HCT116 (cell line): Measurements from ENCODE around the gene ELP5. TPM values are rescaled to one million over a fixed set of nuclear protein-coding genes. Genes with fewer than 3 reads are reported as not detected.

Source experiments
- ATAC-seq: fragments of 200-7000 bp; cut with Tn5 transposase; 2 replicates; pipeline ENCODE4 v1.9.1; 2020; ENCODE audit warnings: mild to moderate bottlenecking, moderate library complexity
- BruUV-seq: library from RNA; stranded (reverse); fragments of 400-500 nt; replicated peaks from 2 replicates; lab custom pipeline; 2021; lab: Mats Ljungman, UMichigan
- CTCF ChIA-PET: fragments of 300-600 bp; sonication (Branson Sonifier 250); formaldehyde crosslinking; loops from one replicate; lab custom pipeline; 2021; ENCODE audit warnings: antibody characterized with exemption; lab: Charles Lee
- POLR2A ChIA-PET: fragments of 300-600, 350-600 bp; sonication (Branson Sonifier 250); formaldehyde crosslinking; loops from one replicate; lab custom pipeline; 2021; ENCODE audit warnings: antibody characterized with exemption; lab: Charles Lee
- RAD21 ChIA-PET, 2 experiments: fragments of 300-600 bp; sonication (Branson Sonifier 250); formaldehyde crosslinking; loops; one replicate each; lab custom pipeline; 2023; ENCODE audit warnings: low total read pairs in 2 of 2; ENCODE audit not compliant: uncharacterized antibody in 2 of 2, unreplicated experiment in 2 of 2, low non-redundant PET in 1 of 2; lab: Charles Lee
- DNase-seq: peaks from one replicate; pipeline ENCODE4 v3.0.0-alpha.2; 2010; ENCODE audit warnings: low read depth, low spot score
- H2AFZ ChIP-seq: fragments of 200-600 bp; shearing (Covaris generic), sonication (generic); 2 replicates; pipeline ENCODE4 v1.6.1; 2017; ENCODE audit warnings: low read depth, mixed run types, mixed read lengths, antibody characterized with exemption, low read length; ENCODE audit not compliant: poor library complexity, severe bottlenecking
- H3K27ac ChIP-seq: 2 replicates; pipeline ENCODE4 v1.5.1; 2012; ENCODE audit warnings: low read depth, low read length
- H3K27me3 ChIP-seq: fragments of 200-600 bp; sonication (generic); 2 replicates; pipeline ENCODE4 v1.6.1; 2016; ENCODE audit warnings: mixed run types, low read length, mixed read lengths; ENCODE audit not compliant: insufficient read depth
- H3K36me3 ChIP-seq, 2 experiments: fragments of 200-500 bp in 1 of 2; fragments of 200-600 bp in 1 of 2; sonication (Bioruptor generic) in 1 of 2; sonication (generic) in 1 of 2; 2 replicates each; pipeline versions ENCODE4 v1.5.1 to v1.6.1; 2014 to 2016; ENCODE audit warnings: low read length in 2 of 2, inconsistent platforms in 1 of 2, mixed read lengths in 1 of 2, mixed run types in 1 of 2; ENCODE audit not compliant: insufficient read depth in 2 of 2, control insufficient read depth in 1 of 2
- H3K4me1 ChIP-seq, 2 experiments: fragments of 200-600 bp in 1 of 2; sonication (generic) in 1 of 2; 2 replicates each; pipeline versions ENCODE4 v1.5.1 to v1.6.1; 2012 to 2017; ENCODE audit warnings: low read length in 2 of 2, inconsistent platforms in 1 of 2, mild to moderate bottlenecking in 1 of 2, mixed read lengths in 1 of 2, mixed run types in 1 of 2, moderate library complexity in 1 of 2; ENCODE audit not compliant: insufficient read depth in 2 of 2, control insufficient read depth in 1 of 2
- H3K4me2 ChIP-seq: fragments of 200-600 bp; sonication (generic); 2 replicates; pipeline ENCODE4 v1.6.1; 2017; ENCODE audit warnings: mixed run types, low read length, mixed read lengths
- H3K4me3 ChIP-seq, 2 experiments: fragments of 200-600 bp in 1 of 2; sonication (generic) in 1 of 2; replicated peaks in 1 of 2; 2 replicates each; pipeline ENCODE4 v1.5.1; 2011 to 2016; ENCODE audit warnings: low read length in 2 of 2, control low read depth in 1 of 2, low read depth in 1 of 2, mild to moderate bottlenecking in 1 of 2, mixed read lengths in 1 of 2, mixed run types in 1 of 2
- H3K79me2 ChIP-seq: fragments of 200-600 bp; sonication (generic); 2 replicates; pipeline ENCODE4 v1.6.1; 2017; ENCODE audit warnings: mild to moderate bottlenecking, mixed run types, low read length, moderate library complexity, mixed read lengths; ENCODE audit not compliant: insufficient read depth
- H3K9ac ChIP-seq: fragments of 200-600 bp; sonication (generic); 2 replicates; pipeline ENCODE4 v1.6.1; 2016; ENCODE audit warnings: low read length, mixed read lengths
- H3K9me2 ChIP-seq: fragments of 200-600 bp; sonication (generic), shearing (Covaris generic); 2 replicates; pipeline ENCODE4 v1.6.1; 2017; ENCODE audit warnings: mixed run types, mild to moderate bottlenecking, moderate library complexity; ENCODE audit not compliant: insufficient read depth
- H3K9me3 ChIP-seq, 2 experiments: fragments of 200-500 bp in 1 of 2; fragments of 200-600 bp in 1 of 2; sonication (Bioruptor generic) in 1 of 2; sonication (generic) in 1 of 2; 2 replicates each; pipeline ENCODE4 v1.6.1; 2014 to 2017; ENCODE audit warnings: low read length in 2 of 2, mixed read lengths in 2 of 2, inconsistent platforms in 1 of 2, low read depth in 1 of 2, mild to moderate bottlenecking in 1 of 2, mixed run types in 1 of 2, moderate library complexity in 1 of 2; ENCODE audit not compliant: control insufficient read depth in 1 of 2, insufficient read depth in 1 of 2
- H4K20me1 ChIP-seq: fragments of 200-600 bp; sonication (generic), shearing (Covaris generic); 2 replicates; pipeline ENCODE4 v1.6.1; 2017; ENCODE audit warnings: mixed run types, mild to moderate bottlenecking, moderate library complexity; ENCODE audit not compliant: insufficient read depth
- CBX3 ChIP-seq: IDR thresholded peaks from 2 replicates; pipeline ENCODE4 v1.6.1; 2012; ENCODE audit warnings: low read depth
- CEBPB ChIP-seq: IDR thresholded peaks from 2 replicates; pipeline ENCODE4 v1.6.1; 2012; ENCODE audit warnings: low read depth
- CTCF ChIP-seq, 3 experiments: fragments of 200-600 bp in 1 of 3; sonication (generic) in 1 of 3; IDR thresholded peaks in 2 of 3; conservative IDR thresholded peaks in 1 of 3; 2 replicates each; pipeline ENCODE4 v1.5.1; 2012 to 2017; ENCODE audit warnings: low read depth in 2 of 3, low read length in 2 of 3, antibody characterized with exemption in 1 of 3, borderline replicate concordance in 1 of 3, control low read depth in 1 of 3, mild to moderate bottlenecking in 1 of 3, mixed read lengths in 1 of 3, mixed run types in 1 of 3, moderate library complexity in 1 of 3; ENCODE audit not compliant: insufficient read depth in 1 of 3
- EGR1 ChIP-seq: IDR thresholded peaks from 2 replicates; pipeline ENCODE4 v1.6.1; 2012; ENCODE audit warnings: low read depth
- ELF1 ChIP-seq: IDR thresholded peaks from 2 replicates; pipeline ENCODE4 v1.6.1; 2012; ENCODE audit warnings: low read depth, borderline replicate concordance
- EZH2 ChIP-seq: fragments of 200-600 bp; sonication (generic); IDR thresholded peaks from 2 replicates; pipeline ENCODE4 v1.6.1; 2017; ENCODE audit warnings: antibody characterized with exemption, mixed run types
- EZH2phosphoT487 ChIP-seq: fragments of 200-600 bp; IDR thresholded peaks from 2 replicates; pipeline ENCODE4 v1.6.1; 2018; ENCODE audit warnings: antibody characterized with exemption, borderline replicate concordance
- FOSL1 ChIP-seq: IDR thresholded peaks from 2 replicates; pipeline ENCODE4 v1.6.1; 2012; ENCODE audit warnings: low read depth
- JUND ChIP-seq: IDR thresholded peaks from 2 replicates; pipeline ENCODE4 v1.6.1; 2012
- POLR2A ChIP-seq: IDR thresholded peaks from 2 replicates; pipeline ENCODE4 v1.7.0; 2011; ENCODE audit warnings: borderline replicate concordance; ENCODE audit not compliant: insufficient read depth, insufficient read length; ENCODE audit errors: extremely low read depth
- POLR2AphosphoS5 ChIP-seq: IDR thresholded peaks from 2 replicates; pipeline ENCODE4 v1.6.1; 2011; ENCODE audit warnings: mild to moderate bottlenecking, low read depth, low read length, moderate library complexity
- RAD21 ChIP-seq: IDR thresholded peaks from 2 replicates; pipeline ENCODE4 v1.6.1; 2012; ENCODE audit warnings: low read depth, mild to moderate bottlenecking
- REST ChIP-seq: IDR thresholded peaks from 2 replicates; pipeline ENCODE4 v1.6.1; 2012; ENCODE audit warnings: low read depth
- SIN3A ChIP-seq: IDR thresholded peaks from 2 replicates; pipeline ENCODE4 v1.6.1; 2012; ENCODE audit warnings: low read depth
- SRF ChIP-seq: IDR thresholded peaks from 2 replicates; pipeline ENCODE4 v1.6.1; 2012; ENCODE audit warnings: low read depth
- TCF7L2 ChIP-seq: IDR thresholded peaks from 2 replicates; pipeline ENCODE4 v1.7.0; 2011; ENCODE audit warnings: borderline replicate concordance, inconsistent platforms; ENCODE audit not compliant: insufficient read depth, insufficient read length; ENCODE audit errors: extremely low read depth
- YY1 ChIP-seq: IDR thresholded peaks from 2 replicates; pipeline ENCODE4 v1.6.1; 2011; ENCODE audit warnings: low read length, low read depth, moderate library complexity, mild to moderate bottlenecking; ENCODE audit not compliant: insufficient replicate concordance; ENCODE audit errors: extremely low read depth
- ZNF274 ChIP-seq: fragments of 200-500 bp; sonication (Bioruptor generic); IDR thresholded peaks from 2 replicates; pipeline ENCODE4 v1.6.1; 2014; ENCODE audit warnings: mild to moderate bottlenecking, low read depth, low read length, inconsistent platforms
- intact Hi-C: fragments of 100-400 bp; cut with micrococcal nuclease; formaldehyde crosslinking; loops from 2 replicates; pipeline ENCODE4 v1.10.0; 2022
- total RNA-seq: library from RNA; stranded (reverse); gene quantifications from one replicate; pipeline ENCODE4 v1.2.1, GENCODE V29; 2021; ENCODE audit not compliant: unreplicated experiment
- TF ChIP-seq, protein P1 (sequence below): IDR thresholded peaks from 2 replicates; pipeline ENCODE4 v1.6.1; 2012
- TF ChIP-seq, protein P2 (sequence below): IDR thresholded peaks from 2 replicates; pipeline ENCODE4 v1.6.1; 2011; ENCODE audit warnings: mild to moderate bottlenecking, low read length, moderate library complexity; ENCODE audit not compliant: insufficient replicate concordance; ENCODE audit errors: extremely low read depth

The ELP5 gene
- total RNA-seq, 1 experiment from 2014 or later: 81.7 TPM

GRCh38 chr17:7228920-7229319 lies 23.1 kb upstream of the ELP5 start:
- no peak overlapping the region for H3K4me3 ChIP-seq
- H4K20me1 ChIP-seq: peaks cover 4% of the 10 kb centered on the region; the same call in 1 of the 2 replicates
- BruUV-seq: no TSS peak
- H3K9me3 ChIP-seq: no peaks in the 10 kb centered on the region
- H3K4me1 ChIP-seq: peaks cover 6 to 31% of the 10 kb centered on the region in 2 experiments; a peak in 3 of 4 replicates
- POLR2A ChIA-PET: no interaction called here
- no peaks in the 10 kb centered on the region for H3K9me2 ChIP-seq
- ATAC-seq (no peak), DNase-seq (no peak)
- peaks cover 43 to 47% of the 10 kb centered on the region in 2 experiments for H3K36me3 ChIP-seq
- intact Hi-C loops: no loop called here
- H3K9ac ChIP-seq: no peak overlapping the region
- no peak for TF ChIP-seq ZNF274
- TF ChIP-seq FOSL1: no peak
- no peak for TF ChIP-seq CTCF (IDR thresholded peaks at IDR 0.05 in 2 of 3, conservative IDR thresholded peaks at IDR 0.05 in 1 of 3; ENCODE audit: borderline replicate concordance in 1 of 3, insufficient read depth in 1 of 3, low read depth in 2 of 3, low read length in 2 of 3)
- no peak for TF ChIP-seq REST
- TF ChIP-seq ELF1: no peak
- no peak for TF ChIP-seq POLR2A
- TF ChIP-seq, protein P1, sequence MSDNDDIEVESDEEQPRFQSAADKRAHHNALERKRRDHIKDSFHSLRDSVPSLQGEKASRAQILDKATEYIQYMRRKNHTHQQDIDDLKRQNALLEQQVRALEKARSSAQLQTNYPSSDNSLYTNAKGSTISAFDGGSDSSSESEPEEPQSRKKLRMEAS: no peak
- no peak for TF ChIP-seq YY1
- no peak for TF ChIP-seq CEBPB
- TF ChIP-seq TCF7L2: no peak
- TF ChIP-seq POLR2AphosphoS5: no peak
- no peak for TF ChIP-seq CBX3
- TF ChIP-seq, protein P2, sequence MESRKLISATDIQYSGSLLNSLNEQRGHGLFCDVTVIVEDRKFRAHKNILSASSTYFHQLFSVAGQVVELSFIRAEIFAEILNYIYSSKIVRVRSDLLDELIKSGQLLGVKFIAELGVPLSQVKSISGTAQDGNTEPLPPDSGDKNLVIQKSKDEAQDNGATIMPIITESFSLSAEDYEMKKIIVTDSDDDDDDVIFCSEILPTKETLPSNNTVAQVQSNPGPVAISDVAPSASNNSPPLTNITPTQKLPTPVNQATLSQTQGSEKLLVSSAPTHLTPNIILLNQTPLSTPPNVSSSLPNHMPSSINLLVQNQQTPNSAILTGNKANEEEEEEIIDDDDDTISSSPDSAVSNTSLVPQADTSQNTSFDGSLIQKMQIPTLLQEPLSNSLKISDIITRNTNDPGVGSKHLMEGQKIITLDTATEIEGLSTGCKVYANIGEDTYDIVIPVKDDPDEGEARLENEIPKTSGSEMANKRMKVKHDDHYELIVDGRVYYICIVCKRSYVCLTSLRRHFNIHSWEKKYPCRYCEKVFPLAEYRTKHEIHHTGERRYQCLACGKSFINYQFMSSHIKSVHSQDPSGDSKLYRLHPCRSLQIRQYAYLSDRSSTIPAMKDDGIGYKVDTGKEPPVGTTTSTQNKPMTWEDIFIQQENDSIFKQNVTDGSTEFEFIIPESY: no peak
- TF ChIP-seq SRF: no peak
- no peak for TF ChIP-seq EZH2
- TF ChIP-seq JUND: no peak
- no peak for TF ChIP-seq SIN3A
- TF ChIP-seq RAD21: no peak
- TF ChIP-seq EGR1: no peak
- TF ChIP-seq EZH2phosphoT487: no peak
- H3K79me2 ChIP-seq: peaks cover 47% of the 10 kb centered on the region
- RAD21 ChIA-PET: no interaction called here
- no peak overlapping the region for H2AFZ ChIP-seq
- no peaks in the 10 kb centered on the region for H3K27me3 ChIP-seq
- no peak overlapping the region for H3K4me2 ChIP-seq
- CTCF ChIA-PET: interaction anchor here (1.5 kb wide), 1 partner anchor 8 kb away, joined by 4 read pairs; no protein-coding TSS in a partner anchor
- H3K27ac ChIP-seq: no peak overlapping the region
